Gastrocnemius medialis (tissue), 4 donors: ENCODE results near the gene SNRPB. TPM values are rescaled to one million over a fixed set of nuclear protein-coding genes. Genes with fewer than 3 reads are reported as not detected.

Experiments used
- ATAC-seq, 2 donors: fragments of 150-250 bp; one replicate each; pipeline ENCODE4 v1.9.1; 2016
- DNase-seq, 2 donors: peaks; one replicate each; pipeline ENCODE4 v3.0.0-alpha.2; 2019
- H3K27ac ChIP-seq, 4 donors: fragments of 200-600 bp; sonication (generic); 1 replicate in 1 of 4; 2 replicates in 3 of 4; pipeline ENCODE4 v1.5.1; 2016 to 2018; ENCODE audit warnings: mild to moderate bottlenecking in 2 of 4, moderate library complexity in 1 of 4
- H3K27me3 ChIP-seq, 3 donors: fragments of 200-600 bp; sonication (generic) in 2 of 3; 1 replicate in 1 of 3; 2 replicates in 2 of 3; pipeline versions ENCODE4 v1.5.1 to v1.6.0; 2016 to 2019; ENCODE audit warnings: mild to moderate bottlenecking in 1 of 3, moderate library complexity in 1 of 3
- H3K36me3 ChIP-seq, 2 donors: fragments of 200-600 bp; sonication (generic) in 1 of 2; one replicate each; pipeline ENCODE4 v1.5.1; 2017 to 2018
- H3K4me1 ChIP-seq, 2 donors: fragments of 200-600 bp; sonication (generic) in 1 of 2; one replicate each; pipeline ENCODE4 v1.5.1; 2016 to 2017; ENCODE audit warnings: mild to moderate bottlenecking in 2 of 2
- H3K4me3 ChIP-seq, 4 donors: fragments of 200-600 bp; sonication (generic) in 3 of 4; 1 replicate in 1 of 4; 2 replicates in 3 of 4; pipeline ENCODE4 v1.5.1; 2016 to 2019; ENCODE audit warnings: mild to moderate bottlenecking in 2 of 4
- H3K9me3 ChIP-seq, 3 donors: fragments of 200-600 bp; sonication (generic) in 2 of 3; 1 replicate in 1 of 3; 2 replicates in 2 of 3; pipeline ENCODE4 v1.5.1; 2016 to 2019
- CTCF ChIP-seq, 5 experiments: fragments of 450-650 bp in 3 of 5; fragments of 200-600 bp in 2 of 5; sonication (generic) in 2 of 5; IDR thresholded peaks in 4 of 5; conservative IDR thresholded peaks in 1 of 5; 1 replicate in 4 of 5; 2 replicates in 1 of 5; pipeline ENCODE4 v1.5.1; 2016 to 2019; ENCODE audit warnings: antibody characterized with exemption in 5 of 5, mild to moderate bottlenecking in 3 of 5, moderate library complexity in 3 of 5
- POLR2A ChIP-seq, 2 donors: fragments of 450-650 bp; IDR thresholded peaks; one replicate each; pipeline ENCODE4 v1.6.1; 2017; ENCODE audit warnings: antibody characterized with exemption in 2 of 2, mild to moderate bottlenecking in 2 of 2, moderate library complexity in 2 of 2
- in situ Hi-C, 4 donors: fragments of 200-750 bp; cut with MboI; loops; one replicate each; pipeline versions ENCODE4 v1.15.0 to v1.8.0; 2017; ENCODE audit warnings: low sequenced_read_pairs in 4 of 4
- intact Hi-C: fragments of 100-400 bp; cut with DNase I; formaldehyde crosslinking; loops from one replicate; pipeline ENCODE4 v1.15.1; 2023; ENCODE audit warnings: low total_unique reads
- total RNA-seq, 4 donors: library from RNA; depleted of rRNA; stranded (reverse); fragments of >200 nt; gene quantifications; one replicate each; pipeline versions ENCODE4 v1.1.0 to v1.2.3, GENCODE V29; 2016

SNRPB gene
- total RNA-seq, 4 donors from 2014 or later = 131 to 209 (median 190) TPM

- no peaks in the 10 kb centered on the region for H3K27me3 ChIP-seq
- intact Hi-C loops = no loop called here
- no peak overlapping the region for H3K4me3 ChIP-seq
- H3K36me3 ChIP-seq = no peaks in the 10 kb centered on the region
- no peak for TF ChIP-seq POLR2A (IDR thresholded peaks at IDR 0.05)
- no peak for TF ChIP-seq CTCF (IDR thresholded peaks at IDR 0.05 in 4 of 5, conservative IDR thresholded peaks at IDR 0.05 in 1 of 5)
- no peaks in the 10 kb centered on the region for H3K4me1 ChIP-seq
- in situ Hi-C loops = loop anchor here in 1 of 4 donors (25.0 kb wide), 1 partner anchor 237 kb away; no protein-coding TSS in a partner anchor
- no peak overlapping the region for H3K27ac ChIP-seq
- no peak for ATAC-seq
- DNase-seq = no peak
- no peaks in the 10 kb centered on the region for H3K9me3 ChIP-seq
Measured at GRCh38 chr20:2449386-2449785, 21.2 kb downstream of the SNRPB start.

GRCh38 chr20:2446845-2447244 is 23.7 kb downstream of the SNRPB start:
- in situ Hi-C loops (loop anchor here in 1 of 4 donors (25.0 kb wide), 1 partner anchor 235 kb away; no protein-coding TSS in a partner anchor), intact Hi-C loops (no loop called here)
- DNase-seq (no peak), ATAC-seq (no peak)
- no peaks in the 10 kb centered on the region for H3K4me1 ChIP-seq
- no peaks in the 10 kb centered on the region for H3K27me3 ChIP-seq
- H3K4me3 ChIP-seq = no peak overlapping the region
- H3K9me3 ChIP-seq = no peaks in the 10 kb centered on the region
- TF ChIP-seq POLR2A (IDR thresholded peaks at IDR 0.05) = no peak
- TF ChIP-seq CTCF (IDR thresholded peaks at IDR 0.05 in 4 of 5, conservative IDR thresholded peaks at IDR 0.05 in 1 of 5) = no peak
- no peaks in the 10 kb centered on the region for H3K36me3 ChIP-seq
- no peak overlapping the region for H3K27ac ChIP-seq

- H3K27me3 ChIP-seq = no peaks in the 10 kb centered on the region
- TF ChIP-seq POLR2A (IDR thresholded peaks at IDR 0.05) = no peak
- TF ChIP-seq CTCF (IDR thresholded peaks at IDR 0.05 in 4 of 5, conservative IDR thresholded peaks at IDR 0.05 in 1 of 5) = no peak
- DNase-seq (no peak), ATAC-seq (no peak)
- intact Hi-C loops (no loop called here), in situ Hi-C loops (loop anchor here in 1 of 4 donors (25.0 kb wide), 1 partner anchor 219 kb away; no protein-coding TSS in a partner anchor)
- H3K4me1 ChIP-seq = no peaks in the 10 kb centered on the region
- no peak overlapping the region for H3K27ac ChIP-seq
- no peaks in the 10 kb centered on the region for H3K36me3 ChIP-seq
- no peak overlapping the region for H3K4me3 ChIP-seq
- H3K9me3 ChIP-seq = no peaks in the 10 kb centered on the region
Measured at GRCh38 chr20:2431185-2431584, 39.4 kb downstream of the SNRPB start.

- no peak for ATAC-seq
- Histone ChIP-seq H3K9me3 (no peaks in the 10 kb centered on the region), H3K4me1 (no peaks in the 10 kb centered on the region), H3K36me3 (no peaks in the 10 kb centered on the region), H3K4me3 (no peak overlapping the region), H3K27ac (no peak overlapping the region), H3K27me3 (no peaks in the 10 kb centered on the region)
- no peak for TF ChIP-seq CTCF (IDR thresholded peaks at IDR 0.05 in 4 of 5, conservative IDR thresholded peaks at IDR 0.05 in 1 of 5)
- TF ChIP-seq POLR2A (IDR thresholded peaks at IDR 0.05) = no peak
- no peak for DNase-seq
- intact Hi-C loops = no loop called here
- in situ Hi-C loops = loop anchor here in 1 of 4 donors (25.0 kb wide), 1 partner anchor 218 kb away; no protein-coding TSS in a partner anchor
Measured at GRCh38 chr20:2430538-2430937, 40.1 kb downstream of the SNRPB start.

- TF ChIP-seq CTCF (IDR thresholded peaks at IDR 0.05 in 4 of 5, conservative IDR thresholded peaks at IDR 0.05 in 1 of 5) (no peak), POLR2A (IDR thresholded peaks at IDR 0.05) (no peak)
- DNase-seq (no peak), ATAC-seq (no peak)
- intact Hi-C loops (no loop called here), in situ Hi-C loops (loop anchor here in 1 of 4 donors (25.0 kb wide), 1 partner anchor 217 kb away; no protein-coding TSS in a partner anchor)
- H3K4me3 ChIP-seq = no peak overlapping the region
- no peaks in the 10 kb centered on the region for H3K27me3 ChIP-seq
- H3K27ac ChIP-seq = no peak overlapping the region
- no peaks in the 10 kb centered on the region for H3K4me1 ChIP-seq
- no peaks in the 10 kb centered on the region for H3K36me3 ChIP-seq
- no peaks in the 10 kb centered on the region for H3K9me3 ChIP-seq
Measured at GRCh38 chr20:2429051-2429450, 41.5 kb downstream of the SNRPB start.
